GM12865 (cell line): ENCODE results near the gene PGRMC2.

Experiments
- DNase-seq: peaks from one replicate; pipeline ENCODE4 v3.0.0; 2010; ENCODE audit warnings: low read depth
- H3K4me3 ChIP-seq: 2 replicates; pipeline ENCODE4 v1.5.1; 2011; ENCODE audit warnings: mild to moderate bottlenecking, low read depth, low read length, control low read depth
- TF ChIP-seq, protein P1 (sequence below): IDR thresholded peaks from 2 replicates; pipeline ENCODE4 v1.5.1; 2011; ENCODE audit warnings: low read length, control low read depth, low read depth, inconsistent platforms; ENCODE audit not compliant: insufficient read depth; ENCODE audit errors: missing control alignments

PGRMC2 gene

DNA sequence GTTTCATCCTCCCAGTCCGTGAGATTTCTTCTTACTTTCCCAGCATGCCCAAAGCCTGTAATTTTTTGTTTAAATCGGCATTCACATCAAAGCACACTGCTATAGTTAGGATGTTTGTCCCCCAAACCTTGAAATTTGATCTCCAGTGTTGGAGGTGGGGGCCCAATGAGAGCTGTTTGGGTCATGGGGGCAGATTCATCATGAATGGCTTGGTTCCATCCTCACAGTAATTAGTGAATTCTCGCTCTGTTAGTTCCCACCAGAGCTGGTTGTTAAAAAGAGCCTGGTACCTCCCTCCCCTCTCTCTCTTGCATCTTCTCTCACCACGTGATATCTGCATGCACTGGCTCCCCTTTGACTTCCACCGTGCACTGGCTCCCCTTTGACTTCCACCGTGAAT lies 40.5 kb upstream of the PGRMC2 start:
- TF ChIP-seq, protein P1, sequence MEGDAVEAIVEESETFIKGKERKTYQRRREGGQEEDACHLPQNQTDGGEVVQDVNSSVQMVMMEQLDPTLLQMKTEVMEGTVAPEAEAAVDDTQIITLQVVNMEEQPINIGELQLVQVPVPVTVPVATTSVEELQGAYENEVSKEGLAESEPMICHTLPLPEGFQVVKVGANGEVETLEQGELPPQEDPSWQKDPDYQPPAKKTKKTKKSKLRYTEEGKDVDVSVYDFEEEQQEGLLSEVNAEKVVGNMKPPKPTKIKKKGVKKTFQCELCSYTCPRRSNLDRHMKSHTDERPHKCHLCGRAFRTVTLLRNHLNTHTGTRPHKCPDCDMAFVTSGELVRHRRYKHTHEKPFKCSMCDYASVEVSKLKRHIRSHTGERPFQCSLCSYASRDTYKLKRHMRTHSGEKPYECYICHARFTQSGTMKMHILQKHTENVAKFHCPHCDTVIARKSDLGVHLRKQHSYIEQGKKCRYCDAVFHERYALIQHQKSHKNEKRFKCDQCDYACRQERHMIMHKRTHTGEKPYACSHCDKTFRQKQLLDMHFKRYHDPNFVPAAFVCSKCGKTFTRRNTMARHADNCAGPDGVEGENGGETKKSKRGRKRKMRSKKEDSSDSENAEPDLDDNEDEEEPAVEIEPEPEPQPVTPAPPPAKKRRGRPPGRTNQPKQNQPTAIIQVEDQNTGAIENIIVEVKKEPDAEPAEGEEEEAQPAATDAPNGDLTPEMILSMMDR: no peak
- DNase-seq: no peak
- H3K4me3 ChIP-seq: no peak overlapping the region

DNA sequence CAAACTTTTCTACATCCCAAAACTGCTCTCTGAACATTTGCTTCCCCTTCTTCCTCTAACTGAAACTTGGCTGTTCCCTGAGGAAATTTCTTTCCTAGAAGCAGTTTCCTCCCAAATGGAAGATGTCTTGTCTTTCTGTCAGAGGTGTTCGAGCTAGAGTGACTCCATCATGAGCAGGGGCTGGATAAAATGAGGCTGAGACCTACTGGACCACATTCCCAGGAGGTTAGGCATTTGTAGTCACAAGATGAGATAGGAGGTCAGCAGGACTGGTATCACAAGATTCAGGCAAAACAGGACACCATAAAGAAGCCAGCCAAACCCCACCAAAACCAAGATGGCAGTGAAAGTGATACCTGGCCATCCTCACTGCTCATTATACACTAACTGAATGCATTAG lies 35.8 kb upstream of the PGRMC2 start:
- DNase-seq: no peak
- TF ChIP-seq, protein P1: no peak
- H3K4me3 ChIP-seq: no peak overlapping the region

DNA sequence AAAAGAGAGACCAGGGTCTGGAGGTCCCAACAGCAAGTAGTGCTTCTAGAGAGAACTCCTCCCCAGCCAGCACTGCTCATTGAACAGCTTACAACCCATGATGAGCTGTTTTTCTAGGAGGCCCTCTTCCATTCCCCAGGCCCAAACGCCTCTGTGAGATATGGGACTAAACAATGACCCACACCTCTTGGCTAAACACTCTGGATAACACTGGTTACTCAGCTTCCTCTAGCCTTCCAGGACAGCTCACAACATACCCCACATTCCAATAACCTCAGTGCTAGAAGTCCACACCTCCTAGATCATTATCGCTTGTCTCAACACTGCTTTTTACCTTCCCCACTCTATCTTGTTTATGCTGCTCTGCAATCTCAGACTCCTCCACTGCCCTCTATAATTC lies 35.4 kb upstream of the PGRMC2 start:
- TF ChIP-seq, protein P1: no peak
- no peak overlapping the region for H3K4me3 ChIP-seq
- no peak for DNase-seq

DNA sequence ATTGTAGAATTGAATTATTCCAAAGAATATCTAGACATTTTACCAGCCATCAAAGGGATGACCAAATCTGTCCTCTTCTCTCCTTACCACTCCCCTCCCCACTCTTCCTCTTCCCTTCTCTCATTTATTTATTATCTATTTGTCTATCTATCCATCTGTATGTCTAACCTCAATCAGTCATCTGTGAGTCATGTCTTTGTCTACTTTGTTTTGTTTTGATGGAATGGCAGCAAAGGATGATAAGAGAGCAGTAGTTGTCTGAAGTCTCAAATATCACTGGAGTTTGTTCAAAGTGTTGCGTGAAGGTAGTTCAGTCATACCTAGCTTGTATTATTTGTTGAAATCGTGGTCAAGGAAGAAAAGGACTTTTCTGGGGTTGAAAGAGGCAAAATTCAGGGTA lies 34.7 kb upstream of the PGRMC2 start:
- TF ChIP-seq, protein P1: no peak
- no peak for DNase-seq

DNA sequence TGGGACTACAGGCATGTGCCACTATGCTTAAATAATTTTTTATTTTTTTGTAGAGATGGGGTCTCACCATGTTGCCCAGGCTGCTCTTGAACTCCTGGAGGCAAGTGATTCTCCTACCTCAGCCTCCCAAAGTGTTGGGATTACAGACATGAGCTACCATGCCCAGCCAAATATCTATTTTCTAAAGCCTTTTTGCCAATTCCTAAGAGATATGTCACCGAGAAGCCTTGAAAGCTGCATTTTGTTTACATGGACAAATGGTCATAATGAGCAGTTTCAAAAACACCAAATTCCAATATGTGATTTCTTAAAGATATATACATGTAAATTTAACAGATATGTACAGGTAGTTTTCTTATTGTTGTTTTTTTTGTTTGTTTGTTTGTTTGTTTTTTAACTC lies 33.0 kb upstream of the PGRMC2 start:
- no peak overlapping the region for H3K4me3 ChIP-seq
- DNase-seq: no peak
- TF ChIP-seq, protein P1: no peak

More for the DNA sequence above, 34.7 kb upstream of the PGRMC2 start:
- H3K4me3 ChIP-seq: no peak overlapping the region

DNA sequence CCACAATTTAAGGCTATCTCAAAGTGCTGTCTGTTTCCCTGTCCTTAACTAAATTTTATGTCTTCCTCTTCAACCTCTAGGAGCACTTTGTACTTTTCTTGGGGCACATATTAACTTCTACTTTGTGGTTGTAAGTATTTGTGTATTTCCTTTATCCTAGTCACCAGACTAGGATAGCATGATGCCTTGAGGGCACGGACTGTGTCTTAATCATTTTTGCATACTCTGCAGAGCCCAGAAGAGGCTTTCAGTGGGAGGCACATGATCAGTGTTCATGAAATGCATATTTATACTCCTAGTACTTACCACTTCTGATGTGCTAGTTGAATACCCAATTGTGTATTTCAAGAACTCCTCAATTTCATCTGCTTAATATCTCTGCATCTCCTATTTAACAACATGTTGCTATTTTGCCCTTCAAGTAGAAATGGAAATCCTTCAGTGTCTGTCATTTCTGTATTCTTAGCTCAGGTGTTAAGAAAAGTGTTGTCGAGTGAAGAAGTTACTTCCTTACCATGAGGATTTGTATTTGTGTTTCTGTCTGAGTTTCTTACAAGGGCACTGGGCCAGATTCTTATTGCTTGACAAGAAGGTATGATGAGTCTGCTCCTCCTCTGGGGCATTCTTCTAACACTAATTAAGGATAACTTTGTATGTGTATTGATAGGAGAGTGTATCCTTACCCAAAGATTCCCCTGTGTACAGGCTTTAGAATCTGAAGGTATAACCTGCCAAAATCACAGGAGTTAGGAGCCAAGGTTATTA lies 28.3 kb upstream of the PGRMC2 start:
- H3K4me3 ChIP-seq: no peak overlapping the region
- DNase-seq: no peak
- TF ChIP-seq, protein P1: no peak
